K562 (cell line): ENCODE data around the gene GPR32. TPM values are rescaled to one million over a fixed set of nuclear protein-coding genes. Genes with fewer than 3 reads are reported as not detected.
A peak's percentile ranks its signal among the peaks of the same experiment; 100 is the strongest.

ENCODE experiments used
- ARID4B ChIP-seq: sonication (generic); formaldehyde crosslinking; IDR thresholded peaks from 2 replicates; pipeline ENCODE4 v1.8.0; 2022; ENCODE audit warnings: mild to moderate bottlenecking, missing genetic modification reagents
- CBX3 ChIP-seq, 2 experiments: IDR thresholded peaks; 1 replicate in 1 of 2; 2 replicates in 1 of 2; pipeline ENCODE4 v1.6.1; 2012; ENCODE audit warnings: inconsistent platforms in 2 of 2, low read length in 2 of 2, borderline replicate concordance in 1 of 2, control low read depth in 1 of 2
- CHD2 ChIP-seq: IDR thresholded peaks from 2 replicates; pipeline ENCODE4 v1.6.1; 2011; ENCODE audit warnings: low read depth, low read length
- DPF2 ChIP-seq: fragments of 450-650 bp; IDR thresholded peaks from 2 replicates; pipeline ENCODE4 v1.6.1; 2016
- EP300 ChIP-seq: IDR thresholded peaks from 2 replicates; pipeline ENCODE4 v1.6.1; 2012; ENCODE audit warnings: low read length, improper control_type of control experiment
- GABPB2 ChIP-seq: fragments of 250-450 bp; sonication (Bioruptor Pico); conservative IDR thresholded peaks from 2 replicates; pipeline ENCODE4 v1.5.1; 2021; ENCODE audit warnings: mild to moderate bottlenecking
- HNRNPH1 ChIP-seq: fragments of 200-400 bp; formaldehyde crosslinking; optimal IDR thresholded peaks from 2 replicates; pipeline ENCODE3; 2017; ENCODE audit warnings: low read depth, mild to moderate bottlenecking, low read length, moderate library complexity
- HNRNPUL1 ChIP-seq: fragments of 200-400 bp; formaldehyde crosslinking; IDR thresholded peaks from 2 replicates; pipeline ENCODE4 v1.6.1; 2017; ENCODE audit warnings: low read length
- KDM4B ChIP-seq, 2 experiments: fragments of 450-650 bp in 1 of 2; sonication (generic) in 1 of 2; IDR thresholded peaks; 2 replicates each; pipeline ENCODE4 v1.6.1; 2016 to 2017; ENCODE audit warnings: borderline replicate concordance in 2 of 2, antibody characterized with exemption in 1 of 2, low read depth in 1 of 2, mild to moderate bottlenecking in 1 of 2
- POLR2A ChIP-seq: fragments of 450-650 bp; conservative IDR thresholded peaks from 2 replicates; pipeline ENCODE4 v1.6.1; 2016
- PTBP1 ChIP-seq: fragments of 200-400 bp; formaldehyde crosslinking; IDR thresholded peaks from 2 replicates; pipeline ENCODE4 v1.6.1; 2017; ENCODE audit warnings: low read depth, low read length
- RBM14 ChIP-seq: fragments of 200-400 bp; formaldehyde crosslinking; IDR thresholded peaks from 2 replicates; pipeline ENCODE4 v1.6.1; 2018; ENCODE audit warnings: low read depth, mild to moderate bottlenecking, low read length, moderate library complexity, borderline replicate concordance; ENCODE audit not compliant: insufficient read depth
- RBM39 ChIP-seq: fragments of 200-400 bp; formaldehyde crosslinking; optimal IDR thresholded peaks from 2 replicates; pipeline ENCODE3; 2018; ENCODE audit warnings: low read depth, low read length
- SP1 ChIP-seq: sonication (generic); formaldehyde crosslinking; IDR thresholded peaks from 2 replicates; pipeline ENCODE4 v1.8.1; 2022; ENCODE audit warnings: mild to moderate bottlenecking, missing genetic modification reagents
- TEAD4 ChIP-seq, 2 experiments: sonication (generic) in 1 of 2; formaldehyde crosslinking in 1 of 2; IDR thresholded peaks; 2 replicates each; pipeline versions ENCODE4 v1.6.1 to v1.8.0; 2012 to 2022; ENCODE audit warnings: borderline replicate concordance in 1 of 2, inconsistent platforms in 1 of 2, low read length in 1 of 2, mild to moderate bottlenecking in 1 of 2, missing genetic modification reagents in 1 of 2
- UBTF ChIP-seq, 2 experiments: IDR thresholded peaks; 2 replicates each; pipeline ENCODE4 v1.6.1; 2012; ENCODE audit warnings: improper control_type of control experiment in 2 of 2, low read depth in 2 of 2, low read length in 2 of 2, borderline replicate concordance in 1 of 2
- ZBTB17 ChIP-seq: fragments of 450-650 bp; formaldehyde crosslinking; IDR thresholded peaks from 2 replicates; pipeline ENCODE4 v1.4.0; 2020; ENCODE audit warnings: mild to moderate bottlenecking
- ZNF57 ChIP-seq: fragments of 450-650 bp; formaldehyde crosslinking; IDR thresholded peaks from 2 replicates; pipeline ENCODE4 v1.4.0; 2020; ENCODE audit warnings: mild to moderate bottlenecking, moderate library complexity
- polyA plus RNA-seq, 8 experiments: library from polyadenylated mRNA; depleted of rRNA in 4 of 8; stranded (reverse) in 5 of 8; unstranded in 3 of 8; fragments of >200 nt; fragmentation: Nextera tagmentation in 2 of 8; fragmentation: Illumina TruSeq in 1 of 8; extraction: Ambion mirVana in 2 of 8; extraction: Trizol in 1 of 8; gene quantifications; 2 replicates each; pipeline versions ENCODE4 v1.2.1 to v1.2.3, GENCODE V29; 2011 to 2014; ENCODE audit warnings: inconsistent platforms in 1 of 8, missing spikeins in 1 of 8
- total RNA-seq, 7 experiments: library from RNA; depleted of rRNA in 6 of 7; stranded (reverse); fragments of >200 nt in 6 of 7; fragmentation: Illumina TruSeq in 2 of 7; extraction: Trizol in 2 of 7; gene quantifications; 2 replicates each; pipeline versions ENCODE4 v1.2.1 to v1.2.3, GENCODE V29; 2011 to 2021; ENCODE audit warnings: low replicate concordance in 1 of 7

The GPR32 gene
- total and polyA plus RNA-seq, 9 of the 15 experiments (the other 6 are each of a cell fraction or from before 2014, with no cell fraction given): not detected

GRCh38 chr19:50795664-50796073 lies 25.4 kb downstream of the GPR32 start (continued):
- TF ChIP-seq ARID4B (CRISPR knock-in tag): peak; percentile 65; the same call in 1 of the 2 replicates
- TF ChIP-seq TEAD4 (IDR thresholded peaks at IDR 0.05; ENCODE audit: low read length): 0 out of 2 replicates have a peak, but pooled peaks have one; percentile 3
- no peak for TF ChIP-seq TEAD4 (CRISPR knock-in tag; IDR thresholded peaks at IDR 0.05; ENCODE audit: borderline replicate concordance)
- peak; percentile 60; the same call in 1 of the 2 replicates for TF ChIP-seq PTBP1
- peak in 1 of 2 experiments; percentile 28; a peak in 1 of 3 replicates for TF ChIP-seq CBX3 (IDR thresholded peaks at IDR 0.05; ENCODE audit: borderline replicate concordance in 1 of 2, low read length in 2 of 2)
- TF ChIP-seq DPF2: no peak
- 0 out of 2 replicates have a peak, but pooled peaks have one; percentile 34 for TF ChIP-seq HNRNPUL1
- no peak for TF ChIP-seq HNRNPH1
- TF ChIP-seq GABPB2 (CRISPR knock-in tag): 0 out of 2 replicates have a peak, but pooled peaks have one; percentile 5
- no peak for TF ChIP-seq ZBTB17 (CRISPR knock-in tag)
- 0 out of 4 replicates have a peak, but pooled peaks of 1 of the 2 experiments have one; percentile 14 for TF ChIP-seq KDM4B (IDR thresholded peaks at IDR 0.05; ENCODE audit: borderline replicate concordance in 2 of 2, low read depth in 1 of 2)
- TF ChIP-seq ZNF57 (CRISPR knock-in tag): no peak
- TF ChIP-seq SP1: 0 out of 2 replicates have a peak, but pooled peaks have one; percentile 9
- peak; percentile 80 for TF ChIP-seq POLR2A
- TF ChIP-seq EP300: no peak
- no peak for TF ChIP-seq RBM14
- peak; percentile 37; the same call in 1 of the 2 replicates for TF ChIP-seq CHD2
- TF ChIP-seq RBM39: peak; percentile 23
- TF ChIP-seq UBTF (IDR thresholded peaks at IDR 0.05; ENCODE audit: borderline replicate concordance in 1 of 2, low read depth in 2 of 2, low read length in 2 of 2): no peak
